ENCODE measurements around the gene FOXK2. TPM values are rescaled to one million over a fixed set of nuclear protein-coding genes. Genes with fewer than 3 reads are reported as not detected.
A peak's percentile ranks its signal among the peaks of the same experiment; 100 is the strongest.

FOXK2 gene
- total RNA-seq, 6 donors from 2014 or later = 50.8 to 92.7 (median 58.9) TPM

DNA sequence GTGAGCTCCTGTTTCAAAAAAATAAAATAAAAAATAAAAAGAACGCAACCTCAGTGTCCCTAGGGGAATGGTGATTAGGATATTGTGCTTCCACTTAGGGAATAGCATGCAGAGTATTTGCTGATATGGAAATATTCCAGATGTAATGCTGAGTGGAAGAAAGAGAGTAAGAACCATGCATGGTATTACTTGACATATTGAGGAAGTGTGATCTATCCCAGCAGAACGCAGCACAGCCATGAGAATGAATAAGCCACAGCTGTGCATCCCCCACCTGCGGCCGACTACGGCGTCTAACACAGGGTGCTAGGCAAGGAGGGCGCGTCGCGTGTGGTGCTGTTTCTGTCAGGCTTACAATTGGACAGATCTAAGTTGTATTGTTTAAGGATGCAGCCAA is 49.5 kb downstream of the FOXK2 start:
- Histone ChIP-seq H3K4me1 (peaks cover 14 to 30% (median 26%) of the 10 kb centered on the region in 4 donors), H3K4me3 (no peak overlapping the region), H3K9me3 (no peaks in the 10 kb centered on the region), H3K27ac (peak overlapping the region; percentile 46 to 70 (median 52)), H3K27me3 (no peaks in the 10 kb centered on the region), H3K36me3 (peaks cover 5 to 90% (median 42%) of the 10 kb centered on the region in 4 donors)
- TF ChIP-seq, protein P1, sequence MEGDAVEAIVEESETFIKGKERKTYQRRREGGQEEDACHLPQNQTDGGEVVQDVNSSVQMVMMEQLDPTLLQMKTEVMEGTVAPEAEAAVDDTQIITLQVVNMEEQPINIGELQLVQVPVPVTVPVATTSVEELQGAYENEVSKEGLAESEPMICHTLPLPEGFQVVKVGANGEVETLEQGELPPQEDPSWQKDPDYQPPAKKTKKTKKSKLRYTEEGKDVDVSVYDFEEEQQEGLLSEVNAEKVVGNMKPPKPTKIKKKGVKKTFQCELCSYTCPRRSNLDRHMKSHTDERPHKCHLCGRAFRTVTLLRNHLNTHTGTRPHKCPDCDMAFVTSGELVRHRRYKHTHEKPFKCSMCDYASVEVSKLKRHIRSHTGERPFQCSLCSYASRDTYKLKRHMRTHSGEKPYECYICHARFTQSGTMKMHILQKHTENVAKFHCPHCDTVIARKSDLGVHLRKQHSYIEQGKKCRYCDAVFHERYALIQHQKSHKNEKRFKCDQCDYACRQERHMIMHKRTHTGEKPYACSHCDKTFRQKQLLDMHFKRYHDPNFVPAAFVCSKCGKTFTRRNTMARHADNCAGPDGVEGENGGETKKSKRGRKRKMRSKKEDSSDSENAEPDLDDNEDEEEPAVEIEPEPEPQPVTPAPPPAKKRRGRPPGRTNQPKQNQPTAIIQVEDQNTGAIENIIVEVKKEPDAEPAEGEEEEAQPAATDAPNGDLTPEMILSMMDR (IDR thresholded peaks at IDR 0.05) = no peak
- TF ChIP-seq EP300 (IDR thresholded peaks at IDR 0.05) = no peak
- TF ChIP-seq POLR2A (IDR thresholded peaks at IDR 0.05) = no peak
- no peak for TF ChIP-seq POLR2AphosphoS5 (IDR thresholded peaks at IDR 0.05)
- DNase-seq = no peak
- 87% methylated on average over 10 of the region's 10 CpGs for WGBS, 2 donors
- ATAC-seq (ENCODE audit: low FRiP score in 2 of 2) = no peak

DNA sequence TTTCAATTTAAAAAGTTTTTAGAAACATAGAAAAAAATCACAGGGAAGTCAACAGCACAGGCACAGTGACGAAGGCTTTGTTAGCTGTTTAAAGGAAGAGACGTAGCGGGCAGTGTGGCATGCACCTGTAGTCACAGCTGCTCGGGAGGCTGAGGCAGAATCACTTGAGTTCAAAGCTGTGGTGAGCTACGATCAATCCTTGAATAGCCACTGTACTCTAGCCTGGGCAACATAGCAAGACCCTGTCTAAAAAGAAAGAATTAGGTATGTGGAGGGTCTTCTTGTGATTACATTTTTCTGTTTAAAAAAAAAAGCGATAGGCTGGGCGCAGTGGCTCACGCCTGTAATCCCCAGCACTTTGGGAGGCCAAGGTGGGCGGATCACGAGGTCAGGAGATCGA is 50.1 kb downstream of the FOXK2 start:
- Histone ChIP-seq H3K9me3 (no peaks in the 10 kb centered on the region), H3K36me3 (peaks cover 5 to 93% (median 47%) of the 10 kb centered on the region in 4 donors), H3K27me3 (no peaks in the 10 kb centered on the region), H3K4me1 (peaks cover 14 to 30% (median 23%) of the 10 kb centered on the region in 4 donors), H3K4me3 (no peak overlapping the region), H3K27ac (peak overlapping the region in 2 of 4 donors; percentile 46 to 70)
- TF ChIP-seq, protein P1 (IDR thresholded peaks at IDR 0.05) = no peak
- TF ChIP-seq POLR2A (IDR thresholded peaks at IDR 0.05) = no peak
- TF ChIP-seq POLR2AphosphoS5 (IDR thresholded peaks at IDR 0.05) = no peak
- no peak for TF ChIP-seq EP300 (IDR thresholded peaks at IDR 0.05)
- no peak for ATAC-seq (ENCODE audit: low FRiP score in 2 of 2)
- no peak for DNase-seq
- 80 to 88% methylated on average over 11 of the region's 11 CpGs for WGBS, 2 donors

GRCh38 chr17:82570277-82570676 is 50.7 kb downstream of the FOXK2 start:
- ATAC-seq (ENCODE audit: low FRiP score in 2 of 2) = no peak
- 93 to 96% methylated on average over 9 of the region's 9 CpGs for WGBS, 2 donors
- Histone ChIP-seq H3K27me3 (no peaks in the 10 kb centered on the region), H3K36me3 (peaks cover 8 to 93% (median 52%) of the 10 kb centered on the region in 4 donors), H3K4me3 (no peak overlapping the region), H3K4me1 (peaks cover 14 to 30% (median 20%) of the 10 kb centered on the region in 4 donors), H3K27ac (no peak overlapping the region), H3K9me3 (no peaks in the 10 kb centered on the region)
- DNase-seq = no peak
- TF ChIP-seq EP300 (IDR thresholded peaks at IDR 0.05) = no peak
- no peak for TF ChIP-seq POLR2AphosphoS5 (IDR thresholded peaks at IDR 0.05)
- TF ChIP-seq, protein P1 (IDR thresholded peaks at IDR 0.05) = no peak
- no peak for TF ChIP-seq POLR2A (IDR thresholded peaks at IDR 0.05)

DNA sequence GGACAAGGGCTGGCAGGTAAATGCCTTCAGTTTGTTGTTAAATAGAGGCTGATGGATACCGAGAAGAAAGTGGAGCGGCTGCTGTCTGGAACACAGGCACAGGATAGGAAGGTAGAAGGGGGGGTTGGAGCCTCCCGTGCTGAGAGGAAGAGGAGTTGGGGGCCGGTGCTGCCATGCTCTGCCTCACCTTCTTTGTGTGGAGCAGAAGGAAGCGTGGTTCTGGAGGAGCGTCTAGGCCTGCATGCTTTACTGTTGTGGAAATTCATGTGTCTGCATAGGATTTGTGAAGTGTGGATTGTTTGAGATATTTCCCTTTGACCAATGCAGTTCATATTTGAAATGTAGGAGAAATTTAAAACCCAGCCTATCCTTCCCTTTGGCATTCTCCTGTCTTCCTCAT is 52.3 kb downstream of the FOXK2 start:
- peaks cover 8 to 91% (median 53%) of the 10 kb centered on the region in 4 donors for H3K36me3 ChIP-seq

More for the DNA sequence above, 52.3 kb downstream of the FOXK2 start:
- no peaks in the 10 kb centered on the region for H3K27me3 ChIP-seq
- no peaks in the 10 kb centered on the region for H3K9me3 ChIP-seq
- 86 to 94% methylated on average over 6 of the region's 6 CpGs for WGBS, 2 donors
- ATAC-seq (ENCODE audit: low FRiP score in 2 of 2) = no peak
- no peak overlapping the region for H3K4me3 ChIP-seq
- TF ChIP-seq, protein P1 (IDR thresholded peaks at IDR 0.05) = no peak
- no peak for TF ChIP-seq EP300 (IDR thresholded peaks at IDR 0.05)
- TF ChIP-seq POLR2AphosphoS5 (IDR thresholded peaks at IDR 0.05) = no peak
- TF ChIP-seq POLR2A (IDR thresholded peaks at IDR 0.05) = no peak
- H3K4me1 ChIP-seq = peaks cover 14 to 21% (median 18%) of the 10 kb centered on the region in 4 donors
- no peak for DNase-seq
- no peak overlapping the region for H3K27ac ChIP-seq

All from upper lobe of left lung (tissue), 6 donors.